Liver (tissue), 9 donors: Measurements from ENCODE around the gene CCDC192. TPM values are rescaled to one million over a fixed set of nuclear protein-coding genes. Genes with fewer than 3 reads are reported as not detected.

Source experiments
- DNase-seq: peaks from one replicate; pipeline ENCODE4 v3.0.0-alpha.2; 2017; ENCODE audit warnings: low spot score
- H3K27ac ChIP-seq, 2 donors: one replicate each; pipeline ENCODE4 v1.7.0; 2013; ENCODE audit warnings: inconsistent platforms in 2 of 2, low read length in 2 of 2, control low read depth in 1 of 2, low read depth in 1 of 2, mild to moderate bottlenecking in 1 of 2
- H3K27me3 ChIP-seq, 4 donors: one replicate each; pipeline versions ENCODE4 v1.6.1 to v1.7.0; 2013; ENCODE audit warnings: low read length in 3 of 4, inconsistent platforms in 1 of 4, mild to moderate bottlenecking in 1 of 4, moderate library complexity in 1 of 4; ENCODE audit not compliant: control insufficient read depth in 4 of 4, insufficient read depth in 4 of 4
- H3K36me3 ChIP-seq, 4 donors: one replicate each; pipeline versions ENCODE4 v1.6.1 to v1.7.0; 2013; ENCODE audit warnings: low read length in 3 of 4, mild to moderate bottlenecking in 3 of 4, low read depth in 1 of 4, moderate library complexity in 1 of 4; ENCODE audit not compliant: control insufficient read depth in 4 of 4, insufficient read depth in 3 of 4
- H3K4me1 ChIP-seq, 4 donors: one replicate each; pipeline versions ENCODE4 v1.6.1 to v1.7.0; 2013; ENCODE audit warnings: low read length in 3 of 4, mild to moderate bottlenecking in 3 of 4, moderate library complexity in 1 of 4; ENCODE audit not compliant: control insufficient read depth in 4 of 4, insufficient read depth in 4 of 4
- H3K4me3 ChIP-seq, 3 donors: one replicate each; pipeline versions ENCODE4 v1.6.1 to v1.7.0; 2013; ENCODE audit warnings: low read length in 3 of 3, control low read depth in 1 of 3, low read depth in 1 of 3, mild to moderate bottlenecking in 1 of 3
- H3K9ac ChIP-seq, 2 donors: one replicate each; pipeline ENCODE4 v1.7.0; 2013; ENCODE audit warnings: low read length in 2 of 2, mild to moderate bottlenecking in 2 of 2, moderate library complexity in 2 of 2, control low read depth in 1 of 2, low read depth in 1 of 2
- H3K9me3 ChIP-seq, 4 donors: one replicate each; pipeline versions ENCODE4 v1.6.1 to v1.7.0; 2013; ENCODE audit warnings: low read length in 3 of 4; ENCODE audit not compliant: control insufficient read depth in 4 of 4
- FOXA2 ChIP-seq: IDR thresholded peaks from 2 replicates; pipeline ENCODE4 v1.6.1; 2016; ENCODE audit warnings: antibody characterized with exemption
- GABPA ChIP-seq, 2 donors: IDR thresholded peaks in 1 of 2; conservative IDR thresholded peaks in 1 of 2; 2 replicates each; pipeline ENCODE4 v1.6.1; 2016; ENCODE audit warnings: antibody characterized with exemption in 2 of 2, mild to moderate bottlenecking in 1 of 2, moderate library complexity in 1 of 2
- HNF4A ChIP-seq, 2 donors: conservative IDR thresholded peaks; 2 replicates each; pipeline ENCODE4 v1.6.1; 2016; ENCODE audit warnings: antibody characterized with exemption in 2 of 2, mild to moderate bottlenecking in 2 of 2
- HNF4G ChIP-seq: IDR thresholded peaks from 2 replicates; pipeline ENCODE4 v1.6.1; 2016; ENCODE audit warnings: antibody characterized with exemption
- JUND ChIP-seq, 2 donors: IDR thresholded peaks; 2 replicates each; pipeline ENCODE4 v1.6.1; 2016; ENCODE audit warnings: antibody characterized with exemption in 2 of 2
- NR2F2 ChIP-seq: IDR thresholded peaks from 2 replicates; pipeline ENCODE4 v1.6.1; 2016; ENCODE audit warnings: antibody characterized with exemption
- RXRA ChIP-seq, 2 donors: IDR thresholded peaks; 2 replicates each; pipeline ENCODE4 v1.6.1; 2017 to 2018; ENCODE audit warnings: antibody characterized with exemption in 2 of 2, mild to moderate bottlenecking in 1 of 2
- SP1 ChIP-seq: IDR thresholded peaks from 2 replicates; pipeline ENCODE4 v1.6.1; 2018; ENCODE audit warnings: antibody characterized with exemption, mild to moderate bottlenecking
- TAF1 ChIP-seq: conservative IDR thresholded peaks from 2 replicates; pipeline ENCODE4 v1.6.1; 2016; ENCODE audit warnings: antibody characterized with exemption, mild to moderate bottlenecking
- YY1 ChIP-seq: IDR thresholded peaks from 2 replicates; pipeline ENCODE4 v1.6.1; 2016; ENCODE audit warnings: antibody characterized with exemption, mild to moderate bottlenecking
- WGBS: extraction: QIAGEN DNeasy Blood & Tissue Kit; methylation state at CpG from one replicate; pipeline ENCODE4 v1.1.7; 2013; 5-methylcytosine and 5-hydroxymethylcytosine counted together
- polyA plus RNA-seq, 2 donors: library from polyadenylated mRNA; stranded (reverse) in 1 of 2; unstranded in 1 of 2; fragments of 200-250 nt in 1 of 2; fragments of >200 nt in 1 of 2; fragmentation: Nextera tagmentation in 1 of 2; extraction: Ambion mirVana in 1 of 2; gene quantifications; one replicate each; pipeline versions ENCODE4 v1.2.1 to v1.2.3, GENCODE V29; 2013 to 2015
- total RNA-seq, 2 donors: library from RNA; depleted of rRNA; stranded (reverse); fragments of >200 nt; gene quantifications; one replicate each; pipeline ENCODE4 v1.2.3, GENCODE V29; 2014
- TF ChIP-seq, protein P1 (sequence below): IDR thresholded peaks from 2 replicates; pipeline ENCODE4 v1.6.1; 2016; ENCODE audit warnings: antibody characterized with exemption, mild to moderate bottlenecking
- TF ChIP-seq, protein P2 (sequence below): IDR thresholded peaks from 2 replicates; pipeline ENCODE4 v1.6.1; 2016; ENCODE audit warnings: antibody characterized with exemption
- TF ChIP-seq, protein P3 (sequence below): fragments of 150-350 bp; IDR thresholded peaks from 2 replicates; pipeline ENCODE4 v1.5.1; 2017; ENCODE audit warnings: improper control_type of control experiment, low read depth, low read length; ENCODE audit not compliant: missing input control
- TF ChIP-seq, protein P4 (sequence below): IDR thresholded peaks from 2 replicates; pipeline ENCODE4 v1.6.1; 2016; ENCODE audit warnings: antibody characterized with exemption
- donor health status: healthy.
- donor health status: healthy.
- donor health status: healthy.
- donor health status: healthy.
- donor health status: healthy.

CCDC192 gene
- total and polyA plus RNA-seq, 4 donors: not detected

DNA sequence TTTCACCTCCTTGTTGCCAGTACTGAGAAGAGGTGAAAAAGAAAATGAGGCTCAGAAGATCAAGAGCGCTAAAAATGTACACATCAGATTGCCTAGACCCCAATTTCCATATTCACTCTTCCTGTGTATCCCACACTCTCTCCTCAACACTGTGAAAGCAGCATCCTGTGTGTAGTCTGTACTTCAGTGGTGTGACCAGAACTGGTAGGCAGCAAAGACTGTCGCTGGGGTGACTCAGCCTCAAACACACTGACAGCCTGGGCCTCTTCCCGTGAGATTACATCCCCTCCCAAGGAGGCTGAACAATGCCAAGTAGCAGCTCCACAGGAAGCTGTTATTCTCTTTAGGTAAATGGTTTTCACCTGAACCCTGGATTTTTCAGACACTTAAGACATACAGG lies 135.5 kb downstream of the CCDC192 start:
- Histone ChIP-seq H3K4me3 (no peak overlapping the region), H3K9ac (no peak overlapping the region), H3K36me3 (no peaks in the 10 kb centered on the region), H3K27ac (no peak overlapping the region), H3K27me3 (no peaks in the 10 kb centered on the region), H3K4me1 (no peaks in the 10 kb centered on the region), H3K9me3 (peaks cover 0 to 2% (median 0%) of the 10 kb centered on the region in 4 donors)
- TF ChIP-seq YY1: no peak
- TF ChIP-seq GABPA (IDR thresholded peaks at IDR 0.05 in 1 of 2, conservative IDR thresholded peaks at IDR 0.05 in 1 of 2): no peak
- no peak for TF ChIP-seq FOXA2
- TF ChIP-seq HNF4A (conservative IDR thresholded peaks at IDR 0.05): no peak
- 54% methylated on average over 3 of the region's 3 CpGs for WGBS
- DNase-seq: no peak

DNA sequence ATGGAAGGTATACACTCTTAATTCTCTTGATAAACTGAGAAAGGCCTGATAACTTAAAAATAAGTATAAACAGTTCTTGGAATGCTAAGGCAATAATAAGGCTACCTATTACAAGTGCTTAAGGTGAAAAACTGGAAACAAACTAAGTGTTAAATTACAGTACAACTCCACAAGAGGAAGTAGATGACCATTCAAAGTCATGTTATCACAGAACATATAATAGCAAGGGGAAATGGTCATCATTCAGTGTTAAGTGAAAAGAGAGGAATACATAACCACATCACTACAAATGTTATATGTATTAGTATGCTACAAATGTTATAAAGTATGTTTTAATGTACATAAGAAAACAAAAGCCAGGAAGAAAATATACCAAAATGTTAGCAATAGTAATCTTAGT lies 135.9 kb downstream of the CCDC192 start:
- Histone ChIP-seq H3K9me3 (peaks cover 0 to 2% (median 0%) of the 10 kb centered on the region in 4 donors), H3K36me3 (no peaks in the 10 kb centered on the region), H3K4me1 (no peaks in the 10 kb centered on the region), H3K27ac (no peak overlapping the region), H3K27me3 (no peaks in the 10 kb centered on the region), H3K4me3 (no peak overlapping the region), H3K9ac (no peak overlapping the region)
- no peak for DNase-seq
- TF ChIP-seq, protein P1, sequence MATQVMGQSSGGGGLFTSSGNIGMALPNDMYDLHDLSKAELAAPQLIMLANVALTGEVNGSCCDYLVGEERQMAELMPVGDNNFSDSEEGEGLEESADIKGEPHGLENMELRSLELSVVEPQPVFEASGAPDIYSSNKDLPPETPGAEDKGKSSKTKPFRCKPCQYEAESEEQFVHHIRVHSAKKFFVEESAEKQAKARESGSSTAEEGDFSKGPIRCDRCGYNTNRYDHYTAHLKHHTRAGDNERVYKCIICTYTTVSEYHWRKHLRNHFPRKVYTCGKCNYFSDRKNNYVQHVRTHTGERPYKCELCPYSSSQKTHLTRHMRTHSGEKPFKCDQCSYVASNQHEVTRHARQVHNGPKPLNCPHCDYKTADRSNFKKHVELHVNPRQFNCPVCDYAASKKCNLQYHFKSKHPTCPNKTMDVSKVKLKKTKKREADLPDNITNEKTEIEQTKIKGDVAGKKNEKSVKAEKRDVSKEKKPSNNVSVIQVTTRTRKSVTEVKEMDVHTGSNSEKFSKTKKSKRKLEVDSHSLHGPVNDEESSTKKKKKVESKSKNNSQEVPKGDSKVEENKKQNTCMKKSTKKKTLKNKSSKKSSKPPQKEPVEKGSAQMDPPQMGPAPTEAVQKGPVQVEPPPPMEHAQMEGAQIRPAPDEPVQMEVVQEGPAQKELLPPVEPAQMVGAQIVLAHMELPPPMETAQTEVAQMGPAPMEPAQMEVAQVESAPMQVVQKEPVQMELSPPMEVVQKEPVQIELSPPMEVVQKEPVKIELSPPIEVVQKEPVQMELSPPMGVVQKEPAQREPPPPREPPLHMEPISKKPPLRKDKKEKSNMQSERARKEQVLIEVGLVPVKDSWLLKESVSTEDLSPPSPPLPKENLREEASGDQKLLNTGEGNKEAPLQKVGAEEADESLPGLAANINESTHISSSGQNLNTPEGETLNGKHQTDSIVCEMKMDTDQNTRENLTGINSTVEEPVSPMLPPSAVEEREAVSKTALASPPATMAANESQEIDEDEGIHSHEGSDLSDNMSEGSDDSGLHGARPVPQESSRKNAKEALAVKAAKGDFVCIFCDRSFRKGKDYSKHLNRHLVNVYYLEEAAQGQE: no peak
- TF ChIP-seq YY1: no peak

DNA sequence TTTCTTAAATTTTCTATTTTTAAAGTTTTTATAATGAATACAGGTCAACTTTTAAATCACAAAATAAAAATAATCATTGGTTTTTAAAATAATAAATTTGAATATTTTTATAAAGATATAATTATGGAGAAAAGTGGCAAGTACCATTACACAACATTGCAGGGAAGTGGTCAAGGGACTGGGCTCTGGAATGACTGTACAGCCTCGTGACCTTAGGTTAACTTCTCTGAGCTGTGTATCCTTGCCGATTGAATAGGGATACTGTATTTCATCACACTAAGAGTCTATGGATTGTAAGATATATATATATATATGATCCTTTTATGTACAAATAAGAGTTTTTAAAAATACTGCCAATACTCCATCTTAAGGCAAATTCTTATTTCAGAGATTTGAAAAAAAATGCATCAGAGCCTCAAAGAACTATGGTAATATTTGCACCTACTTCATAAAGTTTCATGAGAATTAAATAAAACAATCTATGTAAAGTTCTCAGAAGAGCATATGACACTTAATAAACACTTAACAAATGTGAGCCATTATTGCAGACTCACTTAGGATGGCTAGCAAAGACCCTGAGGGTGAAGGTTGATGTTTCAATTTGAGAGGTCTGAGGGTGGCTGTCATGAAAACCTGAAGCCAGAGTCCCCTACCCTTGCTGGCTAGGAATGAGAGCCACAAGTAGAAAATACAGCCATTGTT lies 136.5 kb downstream of the CCDC192 start:
- TF ChIP-seq, protein P1: no peak
- TF ChIP-seq SP1 (no peak), YY1 (no peak), HNF4G (no peak), JUND (IDR thresholded peaks at IDR 0.05) (no peak), TAF1 (no peak), FOXA2 (no peak), RXRA (IDR thresholded peaks at IDR 0.05) (no peak), NR2F2 (no peak)
- TF ChIP-seq, protein P2, sequence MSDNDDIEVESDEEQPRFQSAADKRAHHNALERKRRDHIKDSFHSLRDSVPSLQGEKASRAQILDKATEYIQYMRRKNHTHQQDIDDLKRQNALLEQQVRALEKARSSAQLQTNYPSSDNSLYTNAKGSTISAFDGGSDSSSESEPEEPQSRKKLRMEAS: no peak
- TF ChIP-seq, protein P3, sequence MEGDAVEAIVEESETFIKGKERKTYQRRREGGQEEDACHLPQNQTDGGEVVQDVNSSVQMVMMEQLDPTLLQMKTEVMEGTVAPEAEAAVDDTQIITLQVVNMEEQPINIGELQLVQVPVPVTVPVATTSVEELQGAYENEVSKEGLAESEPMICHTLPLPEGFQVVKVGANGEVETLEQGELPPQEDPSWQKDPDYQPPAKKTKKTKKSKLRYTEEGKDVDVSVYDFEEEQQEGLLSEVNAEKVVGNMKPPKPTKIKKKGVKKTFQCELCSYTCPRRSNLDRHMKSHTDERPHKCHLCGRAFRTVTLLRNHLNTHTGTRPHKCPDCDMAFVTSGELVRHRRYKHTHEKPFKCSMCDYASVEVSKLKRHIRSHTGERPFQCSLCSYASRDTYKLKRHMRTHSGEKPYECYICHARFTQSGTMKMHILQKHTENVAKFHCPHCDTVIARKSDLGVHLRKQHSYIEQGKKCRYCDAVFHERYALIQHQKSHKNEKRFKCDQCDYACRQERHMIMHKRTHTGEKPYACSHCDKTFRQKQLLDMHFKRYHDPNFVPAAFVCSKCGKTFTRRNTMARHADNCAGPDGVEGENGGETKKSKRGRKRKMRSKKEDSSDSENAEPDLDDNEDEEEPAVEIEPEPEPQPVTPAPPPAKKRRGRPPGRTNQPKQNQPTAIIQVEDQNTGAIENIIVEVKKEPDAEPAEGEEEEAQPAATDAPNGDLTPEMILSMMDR: no peak
- TF ChIP-seq, protein P4, sequence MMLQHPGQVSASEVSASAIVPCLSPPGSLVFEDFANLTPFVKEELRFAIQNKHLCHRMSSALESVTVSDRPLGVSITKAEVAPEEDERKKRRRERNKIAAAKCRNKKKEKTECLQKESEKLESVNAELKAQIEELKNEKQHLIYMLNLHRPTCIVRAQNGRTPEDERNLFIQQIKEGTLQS: no peak
- WGBS: 73% methylated on average over 2 of the region's 2 CpGs
- no peaks in the 10 kb centered on the region for H3K4me1 ChIP-seq
- no peaks in the 10 kb centered on the region for H3K36me3 ChIP-seq
- no peaks in the 10 kb centered on the region for H3K27me3 ChIP-seq
- DNase-seq: no peak
- no peak overlapping the region for H3K4me3 ChIP-seq
- H3K27ac ChIP-seq: no peak overlapping the region
- no peak overlapping the region for H3K9ac ChIP-seq
- peaks cover 0 to 2% (median 0%) of the 10 kb centered on the region in 4 donors for H3K9me3 ChIP-seq
